Fibroblast of skin of right biceps (primary cell): ENCODE measurements around the gene SPTBN5.
A peak's percentile ranks its signal among the peaks of the same experiment; 100 is the strongest.
"Not testable (repeated sequence)": the region's sequence is repeated elsewhere in the genome, so short reads cannot be mapped to it uniquely, and the experiment has no call there.

Experiments
- DNase-seq: peaks from one replicate; pipeline ENCODE4 v3.0.0-alpha.2; 2013

SPTBN5 gene

DNA sequence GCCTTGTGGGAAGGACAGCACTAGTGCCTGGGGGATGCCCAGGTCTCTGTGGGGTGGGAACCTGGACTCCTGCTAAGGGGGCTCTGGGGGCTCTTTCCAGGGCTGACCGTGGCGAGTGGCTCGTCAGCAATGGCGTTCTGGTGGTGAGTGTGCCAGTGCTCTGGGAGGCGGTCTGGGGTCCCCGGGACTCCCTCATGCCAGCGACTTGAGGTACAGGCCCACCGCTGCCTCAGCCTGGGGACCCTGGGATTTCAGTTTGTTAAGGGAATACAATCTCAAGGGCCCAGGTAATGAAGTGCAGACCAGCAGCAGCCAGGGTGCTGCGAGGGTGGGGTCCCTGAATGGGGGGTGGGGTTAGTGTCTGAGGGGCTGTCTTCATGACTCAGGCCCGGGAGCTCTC, 52.7 kb downstream of the SPTBN5 start:
- no peak for DNase-seq

- DNase-seq = no peak
These were observed 53.2 kb downstream of the SPTBN5 start for GRCh38 chr15:41840673-41841072.

DNA sequence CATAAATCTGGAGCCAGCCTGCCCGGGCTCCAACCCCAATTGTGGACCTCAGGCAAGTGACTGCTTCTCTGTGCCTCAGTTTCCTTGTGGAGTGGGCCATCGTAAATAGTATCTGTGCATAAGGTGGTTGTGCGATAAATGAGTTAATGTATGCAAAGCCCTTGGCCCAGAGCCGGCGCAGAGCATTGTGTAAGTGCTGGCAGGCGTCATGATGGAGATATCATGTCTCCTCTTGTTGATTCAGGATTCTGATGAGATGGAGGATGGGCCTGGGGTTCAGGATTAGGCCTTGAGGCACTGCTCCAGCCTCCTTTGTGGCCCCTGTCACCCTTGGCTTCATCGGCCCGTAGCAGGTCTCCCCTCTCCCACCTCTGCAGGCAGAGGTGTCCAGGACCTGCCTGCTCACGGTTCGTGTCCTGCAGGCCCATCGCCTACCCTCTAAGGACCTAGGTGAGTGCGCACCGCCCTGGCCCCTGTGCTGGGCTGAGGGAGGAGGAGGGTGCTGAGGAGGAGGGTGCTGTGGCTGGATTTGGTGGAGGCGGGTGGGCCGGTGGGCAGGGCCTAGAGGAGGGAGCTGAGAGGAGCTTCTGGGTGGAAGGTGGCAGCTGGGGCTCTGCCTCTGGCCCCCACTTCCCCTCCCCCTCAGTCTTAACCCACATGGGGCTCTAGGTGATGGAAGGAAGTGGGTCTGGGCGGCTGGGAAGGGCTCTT, 53.9 kb downstream of the SPTBN5 start:
- no peak for DNase-seq

- DNase-seq = no peak
These were observed 55.4 kb downstream of the SPTBN5 start, which contains the start of gene PLA2G4B for GRCh38 chr15:41838400-41838897. Gene PLA2G4B, plus strand, starts transcription at chr15:41838847. Its CDS starts 67 bp downstream, at chr15:41838914.

- DNase-seq = no peak
These were observed 57.0 kb downstream of the SPTBN5 start for GRCh38 chr15:41836713-41837454.

DNA sequence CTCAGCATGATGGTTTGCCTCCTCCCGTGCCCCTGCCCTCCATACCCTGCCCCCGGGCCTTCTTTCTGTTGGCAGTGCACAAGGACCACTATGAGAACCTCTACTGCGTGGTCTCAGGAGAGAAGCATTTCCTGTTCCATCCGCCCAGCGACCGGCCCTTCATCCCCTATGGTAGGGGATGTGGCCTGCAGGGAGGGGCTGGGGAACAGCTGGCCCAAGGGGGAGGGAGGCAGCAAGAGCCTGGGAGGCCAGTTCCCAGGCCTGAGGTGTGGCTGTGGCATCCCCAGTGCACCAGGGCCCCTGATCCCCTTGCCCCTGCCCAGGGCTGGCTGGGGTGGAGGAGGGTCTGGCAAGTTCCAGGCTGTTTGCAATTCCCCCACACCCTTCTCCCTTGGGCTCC, 57.8 kb downstream of the SPTBN5 start:
- peak; percentile 16 for DNase-seq

- DNase-seq = no peak
These were observed 59.8 kb downstream of the SPTBN5 start for GRCh38 chr15:41834096-41834495.

- no peak for DNase-seq
These were observed 61.0 kb downstream of the SPTBN5 start for GRCh38 chr15:41832875-41833274.

DNA sequence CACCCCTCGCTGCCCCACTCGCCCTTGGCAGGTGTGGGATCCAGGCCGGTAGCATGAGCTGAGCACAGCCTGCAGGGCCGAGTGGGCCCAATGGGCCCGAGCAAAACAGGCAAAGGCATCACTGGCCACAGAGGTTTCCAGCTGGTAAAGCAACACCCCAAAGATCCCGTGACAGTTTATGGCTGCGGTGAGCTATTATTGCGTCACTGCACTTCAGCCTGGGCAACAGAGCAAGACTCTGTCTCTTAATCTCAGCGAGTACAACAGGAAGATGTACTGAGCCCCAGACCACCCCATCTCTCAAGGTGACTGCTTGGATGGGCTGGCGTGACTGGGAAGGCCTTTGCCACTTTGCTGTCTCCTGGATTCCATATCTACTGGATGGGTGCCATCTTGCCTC, 61.6 kb downstream of the SPTBN5 start:
- DNase-seq = no peak

DNA sequence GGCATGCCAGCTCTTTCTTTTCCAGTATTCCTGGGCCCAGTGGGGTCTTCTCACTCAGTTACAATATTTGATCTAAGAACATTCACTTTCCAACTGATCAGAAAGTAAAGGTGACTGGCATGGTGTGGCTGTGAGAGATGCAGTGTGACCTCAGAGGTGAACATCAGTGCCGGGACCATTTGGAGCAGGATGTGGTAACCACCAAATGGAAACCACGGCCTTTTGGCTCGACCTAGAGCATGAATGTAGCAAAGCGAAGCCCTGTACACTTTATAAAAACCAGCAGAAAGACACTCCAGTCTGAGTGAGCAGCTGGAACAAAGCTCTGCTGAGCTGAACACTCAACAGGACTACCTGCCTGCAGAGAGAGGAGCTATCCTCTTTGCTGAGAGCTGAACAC, 62.6 kb downstream of the SPTBN5 start:
- DNase-seq = not testable (repeated sequence)

DNA sequence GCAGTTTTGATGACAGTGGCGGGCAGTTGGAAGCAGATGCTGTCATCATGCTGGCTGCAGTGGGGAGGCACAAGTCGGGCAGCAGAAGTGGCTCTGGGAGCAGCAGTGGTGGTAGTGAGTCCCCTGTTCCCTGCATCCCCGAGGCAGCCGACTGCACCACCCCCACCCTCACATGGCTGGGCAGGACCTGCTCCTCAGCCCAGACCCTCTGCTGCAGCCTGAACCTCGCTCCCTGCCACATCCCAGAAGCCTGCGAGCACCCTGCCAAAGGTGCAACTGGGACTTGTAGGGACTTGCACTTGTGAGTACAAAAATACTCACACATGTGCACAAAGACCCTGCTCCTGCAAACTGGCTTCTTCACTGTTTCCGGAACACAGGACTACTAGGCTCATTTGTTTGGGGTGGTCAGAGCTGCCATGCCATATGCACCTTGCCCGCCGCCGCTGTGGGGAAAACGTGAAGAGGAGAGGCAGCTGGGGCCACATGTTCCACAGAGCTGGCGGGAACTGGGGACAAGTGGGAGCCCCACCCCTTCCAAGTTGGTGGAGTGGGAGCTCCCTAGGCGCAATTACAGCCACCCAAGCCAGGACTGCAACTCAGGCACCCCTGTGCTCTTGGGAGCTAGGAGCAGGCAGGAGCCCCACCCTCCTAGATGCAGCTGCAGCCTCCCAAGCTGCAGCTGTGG, 63.8 kb downstream of the SPTBN5 start:
- DNase-seq = no peak

- DNase-seq = no peak
These were observed 65.1 kb downstream of the SPTBN5 start for GRCh38 chr15:41828807-41829141.

- DNase-seq = peak; percentile 85
These were observed 65.7 kb downstream of the SPTBN5 start, which contains the start of gene JMJD7 for GRCh38 chr15:41827880-41828806. Gene JMJD7, plus strand, starts transcription at chr15:41828092. Its CDS starts 33 bp downstream, at chr15:41828125.

DNA sequence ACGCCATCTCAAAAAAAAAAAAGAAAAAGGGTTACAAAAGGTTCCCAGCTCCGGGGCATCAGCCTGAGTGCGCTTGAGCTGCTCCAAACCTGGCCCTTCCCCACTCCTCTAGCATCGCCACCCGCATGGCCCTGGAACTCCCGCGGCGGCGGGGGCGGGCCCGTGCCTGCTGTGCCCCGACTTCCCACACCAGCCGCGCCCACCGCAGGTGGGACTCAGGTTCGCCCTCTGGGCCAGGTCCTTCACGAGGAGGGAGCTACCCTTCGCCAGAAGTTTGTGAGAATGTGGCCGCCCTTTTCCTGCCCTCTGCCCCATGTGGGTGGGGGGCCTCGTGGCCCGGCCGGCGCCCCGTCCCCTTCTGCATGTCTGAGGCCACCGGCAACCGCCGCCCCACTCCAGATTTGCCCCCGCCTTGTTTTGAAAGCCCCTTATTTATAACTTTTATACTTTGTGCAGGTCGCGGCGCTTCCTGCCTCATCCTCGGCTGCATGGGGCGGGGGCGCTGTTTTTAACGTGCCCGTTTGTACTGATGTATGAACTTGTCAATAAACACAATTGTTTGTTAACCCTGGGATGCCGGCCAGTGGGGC, 66.5 kb downstream of the SPTBN5 start:
- DNase-seq = no peak

- DNase-seq = no peak
These were observed 68.0 kb downstream of the SPTBN5 start for GRCh38 chr15:41825572-41826535.

- DNase-seq = no peak
These were observed 68.7 kb downstream of the SPTBN5 start for GRCh38 chr15:41825145-41825544.

GRCh38 chr15:41824062-41824745, 69.6 kb downstream of the SPTBN5 start:
- no peak for DNase-seq

- no peak for DNase-seq
These were observed 70.4 kb downstream of the SPTBN5 start for GRCh38 chr15:41823502-41823901.

DNA sequence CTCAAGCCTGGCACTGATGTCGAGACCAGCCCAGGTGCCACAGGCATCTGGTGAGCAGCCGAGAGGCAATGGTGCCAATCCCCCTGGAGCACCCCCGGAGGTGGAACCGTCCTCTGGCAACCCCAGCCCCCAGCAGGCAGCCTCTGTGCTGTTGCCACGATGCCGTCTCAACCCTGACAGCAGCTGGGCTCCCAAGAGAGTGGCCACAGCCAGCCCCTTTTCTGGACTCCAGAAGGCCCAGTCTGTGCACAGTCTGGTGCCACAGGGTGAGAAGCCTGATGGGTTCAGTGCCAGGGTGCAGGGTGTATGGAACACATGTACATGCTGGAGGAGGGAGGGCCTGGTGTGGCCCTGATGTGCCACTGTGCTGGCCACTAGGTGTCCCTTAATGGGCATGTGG, 70.9 kb downstream of the SPTBN5 start:
- no peak for DNase-seq

DNA sequence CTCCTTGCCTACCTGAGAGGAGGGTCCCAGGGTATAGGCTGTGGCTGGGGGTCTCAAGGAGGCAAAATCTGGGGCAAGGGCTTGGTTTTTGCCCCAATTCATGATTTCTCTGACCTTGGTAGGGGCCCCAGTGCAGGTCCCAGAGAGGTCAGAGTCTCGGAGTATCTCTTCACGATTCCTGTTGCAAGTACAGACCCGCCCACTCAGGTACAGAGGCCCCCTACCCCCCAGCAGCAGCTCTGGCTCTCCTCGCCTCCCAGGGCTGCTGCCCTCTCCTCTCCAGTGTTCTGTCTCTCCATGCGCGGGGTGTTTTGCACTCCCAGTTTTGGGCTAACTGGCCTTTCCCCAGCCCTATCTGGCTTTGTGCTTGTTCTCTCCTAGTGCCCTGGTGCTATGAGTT, 71.4 kb downstream of the SPTBN5 start:
- DNase-seq = no peak
